Right atrium auricular region (tissue), 2 donors: ENCODE results near the gene ENO1. TPM values are rescaled to one million over a fixed set of nuclear protein-coding genes. Genes with fewer than 3 reads are reported as not detected.
"Not testable (repeated sequence)": the region's sequence is repeated elsewhere in the genome, so short reads cannot be mapped to it uniquely, and the experiment has no call there.

ENCODE experiments used
- DNase-seq: peaks from one replicate; pipeline ENCODE4 v3.0.0-alpha.2; 2019; ENCODE audit warnings: low spot score
- H3K27ac ChIP-seq, 2 donors: fragments of 200-600 bp; sonication (generic); 1 replicate in 1 of 2; 2 replicates in 1 of 2; pipeline ENCODE4 v1.5.1; 2016 to 2019
- H3K27me3 ChIP-seq, 2 donors: fragments of 200-600 bp; sonication (generic); one replicate each; pipeline versions ENCODE4 v1.5.1 to v1.6.0; 2017 to 2019
- H3K36me3 ChIP-seq: fragments of 200-600 bp; sonication (generic); one replicate; pipeline ENCODE4 v1.5.1; 2016
- H3K4me1 ChIP-seq, 2 donors: fragments of 200-600 bp; sonication (generic); one replicate each; pipeline versions ENCODE4 v1.5.1 to v1.6.0; 2017 to 2019
- H3K4me3 ChIP-seq, 2 donors: fragments of 200-600 bp; sonication (generic); 1 replicate in 1 of 2; 2 replicates in 1 of 2; pipeline ENCODE4 v1.5.1; 2017 to 2019; ENCODE audit warnings: mild to moderate bottlenecking in 1 of 2, moderate library complexity in 1 of 2
- H3K9me3 ChIP-seq, 2 donors: fragments of 200-600 bp; sonication (generic); one replicate each; pipeline ENCODE4 v1.5.1; 2019
- CTCF ChIP-seq, 2 donors: fragments of 200-600 bp; sonication (generic); IDR thresholded peaks; one replicate each; pipeline ENCODE4 v1.5.1; 2019; ENCODE audit warnings: antibody characterized with exemption in 2 of 2
- total RNA-seq, 2 donors: library from RNA; depleted of rRNA; stranded (reverse); fragments of >200 nt; gene quantifications; one replicate each; pipeline ENCODE4 v1.1.0, GENCODE V29; 2016

ENO1 gene
- total RNA-seq = 100 to 1,000 TPM; 149 to 334 TPM

- H3K27me3 ChIP-seq = no peaks in the 10 kb centered on the region
- DNase-seq = no peak
- H3K4me1 ChIP-seq = peaks cover 0 to 62% of the 10 kb centered on the region in 2 donors
- no peak for TF ChIP-seq CTCF (IDR thresholded peaks at IDR 0.05)
- peaks cover 17% of the 10 kb centered on the region for H3K36me3 ChIP-seq
- peak within 1 kb of the TSS; percentile 93 to 95 for H3K27ac ChIP-seq
- no peaks in the 10 kb centered on the region for H3K9me3 ChIP-seq
- peak within 1 kb of the TSS; percentile 93 to 94 for H3K4me3 ChIP-seq
These were observed at the start of gene ENO1 for GRCh38 chr1:8878448-8878697. Gene ENO1, minus strand, starts transcription at chr1:8878686. Its CDS starts 3,778 bp downstream, at chr1:8874908.

- Histone ChIP-seq H3K27ac (no peak overlapping the region), H3K4me3 (no peak overlapping the region), H3K27me3 (no peaks in the 10 kb centered on the region), H3K36me3 (no peaks in the 10 kb centered on the region), H3K4me1 (no peaks in the 10 kb centered on the region), H3K9me3 (no peaks in the 10 kb centered on the region)
- no peak for DNase-seq
- TF ChIP-seq CTCF (IDR thresholded peaks at IDR 0.05) = no peak
These were observed 48.5 kb upstream of the ENO1 start for GRCh38 chr1:8926707-8927694.

GRCh38 chr1:8925960-8926359 is 47.5 kb upstream of the ENO1 start:
- no peaks in the 10 kb centered on the region for H3K4me1 ChIP-seq
- no peak overlapping the region for H3K4me3 ChIP-seq
- H3K36me3 ChIP-seq = no peaks in the 10 kb centered on the region
- no peak overlapping the region for H3K27ac ChIP-seq
- no peaks in the 10 kb centered on the region for H3K27me3 ChIP-seq
- no peak for DNase-seq
- no peaks in the 10 kb centered on the region for H3K9me3 ChIP-seq
- TF ChIP-seq CTCF (IDR thresholded peaks at IDR 0.05) = no peak

- Histone ChIP-seq H3K27ac (no peak overlapping the region), H3K9me3 (no peaks in the 10 kb centered on the region), H3K4me1 (no peaks in the 10 kb centered on the region), H3K27me3 (no peaks in the 10 kb centered on the region), H3K4me3 (no peak overlapping the region), H3K36me3 (no peaks in the 10 kb centered on the region)
- no peak for TF ChIP-seq CTCF (IDR thresholded peaks at IDR 0.05)
- no peak for DNase-seq
These were observed 46.9 kb upstream of the ENO1 start for GRCh38 chr1:8925406-8925805.

- Histone ChIP-seq H3K27ac (no peak overlapping the region), H3K9me3 (no peaks in the 10 kb centered on the region), H3K4me3 (no peak overlapping the region), H3K36me3 (no peaks in the 10 kb centered on the region), H3K4me1 (no peaks in the 10 kb centered on the region), H3K27me3 (no peaks in the 10 kb centered on the region)
- TF ChIP-seq CTCF (IDR thresholded peaks at IDR 0.05) = no peak
- no peak for DNase-seq
These were observed 44.5 kb upstream of the ENO1 start for GRCh38 chr1:8922962-8923361.

GRCh38 chr1:8917536-8917935 is 39.0 kb upstream of the ENO1 start:
- not testable (repeated sequence) for H3K4me1 ChIP-seq, H3K27me3 ChIP-seq, H3K27ac ChIP-seq, H3K4me3 ChIP-seq, DNase-seq, H3K9me3 ChIP-seq, H3K36me3 ChIP-seq
